22Rv1 (cell line): ENCODE data around the gene EEIG1.

Experiments
- H3K27ac ChIP-seq: fragments of 450-650 bp; 2 replicates; pipeline ENCODE4 v1.5.1; 2017
- ZFX ChIP-seq: fragments of 450-650 bp; IDR thresholded peaks from 2 replicates; pipeline ENCODE4 v1.6.1; 2017; ENCODE audit warnings: antibody characterized with exemption, borderline replicate concordance
- TF ChIP-seq, protein P1 (sequence below): fragments of 450-650 bp; IDR thresholded peaks from 2 replicates; pipeline ENCODE4 v1.5.1; 2017; ENCODE audit warnings: mild to moderate bottlenecking

EEIG1 gene

GRCh38 chr9:127974001-127974768 lies 6.6 kb downstream of the EEIG1 start:
- H3K27ac ChIP-seq, result no peak overlapping the region
- TF ChIP-seq, protein P1, sequence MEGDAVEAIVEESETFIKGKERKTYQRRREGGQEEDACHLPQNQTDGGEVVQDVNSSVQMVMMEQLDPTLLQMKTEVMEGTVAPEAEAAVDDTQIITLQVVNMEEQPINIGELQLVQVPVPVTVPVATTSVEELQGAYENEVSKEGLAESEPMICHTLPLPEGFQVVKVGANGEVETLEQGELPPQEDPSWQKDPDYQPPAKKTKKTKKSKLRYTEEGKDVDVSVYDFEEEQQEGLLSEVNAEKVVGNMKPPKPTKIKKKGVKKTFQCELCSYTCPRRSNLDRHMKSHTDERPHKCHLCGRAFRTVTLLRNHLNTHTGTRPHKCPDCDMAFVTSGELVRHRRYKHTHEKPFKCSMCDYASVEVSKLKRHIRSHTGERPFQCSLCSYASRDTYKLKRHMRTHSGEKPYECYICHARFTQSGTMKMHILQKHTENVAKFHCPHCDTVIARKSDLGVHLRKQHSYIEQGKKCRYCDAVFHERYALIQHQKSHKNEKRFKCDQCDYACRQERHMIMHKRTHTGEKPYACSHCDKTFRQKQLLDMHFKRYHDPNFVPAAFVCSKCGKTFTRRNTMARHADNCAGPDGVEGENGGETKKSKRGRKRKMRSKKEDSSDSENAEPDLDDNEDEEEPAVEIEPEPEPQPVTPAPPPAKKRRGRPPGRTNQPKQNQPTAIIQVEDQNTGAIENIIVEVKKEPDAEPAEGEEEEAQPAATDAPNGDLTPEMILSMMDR, result no peak
- TF ChIP-seq ZFX, result no peak

GRCh38 chr9:127973169-127974000 lies 7.4 kb downstream of the EEIG1 start:
- TF ChIP-seq, protein P1, result no peak
- no peak for TF ChIP-seq ZFX
- no peak overlapping the region for H3K27ac ChIP-seq

- no peak overlapping the region for H3K27ac ChIP-seq
- TF ChIP-seq ZFX, result no peak
- TF ChIP-seq, protein P1, result no peak
These were observed 8.4 kb downstream of the EEIG1 start for GRCh38 chr9:127972236-127972871.

DNA sequence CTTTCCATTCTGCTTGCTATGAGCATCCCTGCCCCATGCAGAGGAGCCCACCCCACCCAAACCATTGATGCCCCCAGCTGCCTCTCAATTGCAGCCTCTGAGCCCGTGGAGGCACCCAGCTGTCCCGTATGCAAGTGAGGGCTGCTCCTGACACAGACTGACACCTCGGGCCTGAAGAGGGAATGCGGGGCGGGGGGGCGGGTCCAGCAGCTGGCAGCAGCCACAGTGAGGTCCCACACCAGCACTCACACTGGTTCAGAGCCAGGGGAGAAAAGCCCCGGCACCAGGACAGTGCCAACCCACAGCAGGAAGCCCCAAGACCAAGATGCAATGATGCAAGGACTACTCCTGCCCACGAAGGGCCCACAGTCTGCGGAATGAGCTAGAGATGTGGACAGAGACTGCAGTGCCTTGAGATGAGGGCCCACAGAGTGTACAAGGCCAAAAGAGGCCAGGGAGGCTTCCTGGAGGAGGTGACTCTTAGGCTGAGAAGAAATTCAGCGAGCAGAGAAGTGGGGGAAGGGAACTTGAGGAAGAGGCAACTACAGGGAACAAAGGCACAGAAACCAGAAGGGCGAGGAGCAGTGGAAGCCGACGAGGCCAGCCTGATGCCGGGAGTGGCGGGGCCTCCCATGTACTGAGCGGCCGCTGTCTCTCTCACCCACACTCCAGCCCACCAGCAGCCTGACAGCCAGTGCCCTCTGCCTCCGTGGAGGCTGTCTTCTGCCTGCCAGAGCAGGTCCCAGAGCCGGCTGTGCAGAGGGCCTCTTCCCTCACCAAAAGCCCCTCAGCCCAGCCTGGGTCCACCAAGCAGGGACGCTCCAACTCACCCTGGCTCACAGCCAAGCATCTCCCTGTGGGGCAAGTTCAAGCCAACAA lies 9.2 kb downstream of the EEIG1 start:
- TF ChIP-seq, protein P1, result no peak
- no peak for TF ChIP-seq ZFX
- H3K27ac ChIP-seq, result no peak overlapping the region; the same call in 1 of the 2 replicates

DNA sequence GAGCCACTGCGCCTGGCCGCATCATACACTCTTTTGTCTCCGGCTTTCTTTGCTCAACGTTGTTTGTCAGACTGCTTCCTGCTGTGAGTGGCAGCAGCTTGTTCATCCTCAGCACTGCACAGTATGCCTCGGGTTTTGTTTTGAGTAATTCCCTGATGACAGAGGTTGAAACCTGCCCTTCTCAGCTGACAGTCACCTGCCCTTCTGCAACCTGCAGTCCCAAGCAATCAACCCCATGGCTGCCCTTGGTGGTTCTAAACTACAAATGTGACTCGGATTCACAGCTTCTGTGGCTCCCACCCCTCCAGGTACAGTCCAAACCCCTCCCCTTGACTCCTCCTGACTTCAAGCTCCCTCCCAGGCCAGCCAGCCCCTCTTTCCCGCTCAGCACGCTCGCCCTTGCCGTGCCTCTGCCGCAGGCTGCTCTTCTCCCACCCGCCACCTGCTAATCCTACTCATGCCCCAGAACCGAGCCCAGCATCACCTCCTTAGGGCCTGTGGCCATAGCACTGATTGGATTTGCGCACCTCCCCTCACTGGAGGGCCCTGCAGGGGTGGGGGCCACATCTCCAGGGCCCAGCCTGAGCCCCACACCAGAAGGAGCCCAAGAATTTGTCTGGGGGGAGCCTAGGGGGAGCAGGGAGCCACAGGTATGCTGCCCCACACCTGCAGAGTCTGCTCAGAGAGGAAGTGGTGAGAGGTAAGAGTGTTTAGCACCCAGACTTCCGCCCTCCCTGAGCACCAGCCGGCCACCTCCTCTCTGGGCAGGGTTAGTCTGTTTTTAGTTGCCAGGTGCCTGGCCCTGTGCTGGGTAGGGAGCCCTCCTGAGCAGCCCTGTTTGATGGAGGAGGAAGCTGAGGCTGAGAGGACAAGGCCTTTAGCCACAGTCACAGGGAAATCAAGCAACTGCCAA lies 10.1 kb downstream of the EEIG1 start:
- TF ChIP-seq ZFX, result no peak
- TF ChIP-seq, protein P1, result no peak
- H3K27ac ChIP-seq, result peak overlapping the region; percentile 63
